GM23338 (cell line): ENCODE data around the gene RIT2.
A peak's percentile ranks its signal among the peaks of the same experiment; 100 is the strongest.

Experiments used
- CREB1 ChIP-seq: fragments of 250-450 bp; sonication (Bioruptor Pico); IDR thresholded peaks from 2 replicates; pipeline ENCODE4 v1.5.0; 2020; ENCODE audit warnings: low read depth, mild to moderate bottlenecking, moderate library complexity
- CTCF ChIP-seq, 2 experiments: fragments of 200-600 bp in 1 of 2; sonication (generic) in 1 of 2; conservative IDR thresholded peaks; 2 replicates each; pipeline versions ENCODE4 v1.5.1 to v1.6.1; 2016 to 2017; ENCODE audit warnings: antibody characterized with exemption in 2 of 2, low read depth in 2 of 2, mild to moderate bottlenecking in 2 of 2, moderate library complexity in 1 of 2
- ETS1 ChIP-seq: IDR thresholded peaks from 2 replicates; pipeline ENCODE4 v1.6.1; 2016; ENCODE audit warnings: antibody characterized with exemption
- EZH2 ChIP-seq: fragments of 200-600 bp; sonication (generic); IDR thresholded peaks from one replicate; pipeline ENCODE4 v1.8.0; 2017; ENCODE audit warnings: antibody characterized with exemption, mild to moderate bottlenecking, low read depth; ENCODE audit not compliant: unreplicated experiment
- EZH2phosphoT487 ChIP-seq: fragments of 200-600 bp; sonication (generic); IDR thresholded peaks from one replicate; pipeline ENCODE4 v1.8.1; 2018; ENCODE audit warnings: antibody characterized with exemption; ENCODE audit not compliant: unreplicated experiment
- JUNB ChIP-seq: IDR thresholded peaks from one replicate; pipeline ENCODE4 v1.6.1; 2016; ENCODE audit warnings: antibody characterized with exemption; ENCODE audit not compliant: unreplicated experiment
- NANOG ChIP-seq: IDR thresholded peaks from 2 replicates; pipeline ENCODE4 v1.6.1; 2016; ENCODE audit warnings: antibody characterized with exemption, borderline replicate concordance
- POLR2AphosphoS5 ChIP-seq: IDR thresholded peaks from 2 replicates; pipeline ENCODE4 v1.6.1; 2016; ENCODE audit warnings: antibody characterized with exemption, low read depth
- REST ChIP-seq: IDR thresholded peaks from one replicate; pipeline ENCODE4 v1.6.1; 2018; ENCODE audit warnings: antibody characterized with exemption; ENCODE audit not compliant: unreplicated experiment
- STAT1 ChIP-seq: IDR thresholded peaks from one replicate; pipeline ENCODE4 v1.6.1; 2016; ENCODE audit warnings: antibody characterized with exemption; ENCODE audit not compliant: unreplicated experiment
- ZNF114 ChIP-seq: fragments of 250-450 bp; sonication (Bioruptor Pico); IDR thresholded peaks from 2 replicates; pipeline ENCODE4 v1.5.0; 2020; ENCODE audit warnings: mild to moderate bottlenecking, moderate library complexity
- ZNF331 ChIP-seq: fragments of 250-450 bp; sonication (Bioruptor Pico); IDR thresholded peaks from 2 replicates; pipeline ENCODE4 v1.5.0; 2020; ENCODE audit warnings: low read depth, mild to moderate bottlenecking, moderate library complexity
- ZNF462 ChIP-seq: fragments of 250-450 bp; sonication (Bioruptor Pico); IDR thresholded peaks from 2 replicates; pipeline ENCODE4 v1.5.0; 2020; ENCODE audit warnings: mild to moderate bottlenecking, moderate library complexity

GRCh38 chr18:42950732-42951131 is 164.8 kb downstream of the RIT2 start:
- TF ChIP-seq JUNB, result no peak
- TF ChIP-seq EZH2, result no peak
- TF ChIP-seq ETS1, result no peak
- peak in 1 of 2 experiments; percentile 34; a peak in 1 of 4 replicates for TF ChIP-seq CTCF (conservative IDR thresholded peaks at IDR 0.05; ENCODE audit: low read depth in 2 of 2)
- no peak for TF ChIP-seq EZH2phosphoT487
- TF ChIP-seq POLR2AphosphoS5, result no peak
- no peak for TF ChIP-seq NANOG
- no peak for TF ChIP-seq STAT1
- TF ChIP-seq REST, result no peak
- no peak for TF ChIP-seq ZNF331 (CRISPR knock-in tag)
- TF ChIP-seq CREB1, result no peak
- TF ChIP-seq ZNF114, result no peak
- TF ChIP-seq ZNF462, result no peak
